Lower leg skin (tissue), 3 donors: Measurements from ENCODE around the gene AACS.

ENCODE experiments used
- POLR2A ChIP-seq, 2 donors: fragments of 450-650 bp; IDR thresholded peaks; one replicate each; pipeline ENCODE4 v1.6.1; 2016 to 2017; ENCODE audit warnings: antibody characterized with exemption in 2 of 2, mild to moderate bottlenecking in 1 of 2, moderate library complexity in 1 of 2
- TF ChIP-seq, protein P1 (sequence below), 3 donors: fragments of 450-650 bp; IDR thresholded peaks; one replicate each; pipeline ENCODE4 v1.5.1; 2016; ENCODE audit warnings: antibody characterized with exemption in 3 of 3, mild to moderate bottlenecking in 3 of 3, moderate library complexity in 2 of 3

DNA sequence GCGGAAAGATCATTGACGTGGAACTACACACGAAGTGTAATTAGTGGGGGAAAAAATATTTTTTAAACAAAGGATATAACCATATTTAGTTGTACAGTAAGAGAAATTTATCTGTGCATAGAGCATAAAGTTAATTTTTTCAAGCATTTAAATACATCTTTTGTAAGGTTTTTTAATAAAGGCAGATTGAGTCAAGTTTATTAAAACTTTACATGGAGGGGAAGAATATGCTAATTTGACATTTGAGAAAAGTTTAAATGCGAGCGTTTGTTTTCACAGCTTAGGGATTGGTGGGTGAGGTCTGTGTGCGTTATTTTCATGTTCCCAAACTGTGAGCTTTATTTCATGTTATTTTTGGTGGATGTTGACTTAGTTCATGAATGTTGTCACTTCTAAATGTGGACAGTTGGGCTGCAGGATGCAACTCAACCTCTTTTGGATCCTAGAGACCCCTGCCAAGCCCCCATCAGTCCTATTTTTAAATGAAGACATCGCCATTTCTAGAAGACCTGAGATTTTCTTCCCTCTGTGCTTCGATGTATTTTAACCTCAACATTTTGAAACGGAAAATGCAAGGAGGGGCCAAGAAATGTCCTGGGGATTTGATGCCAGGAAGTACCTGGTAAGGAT, 39.5 kb upstream of the AACS start:
- TF ChIP-seq, protein P1, sequence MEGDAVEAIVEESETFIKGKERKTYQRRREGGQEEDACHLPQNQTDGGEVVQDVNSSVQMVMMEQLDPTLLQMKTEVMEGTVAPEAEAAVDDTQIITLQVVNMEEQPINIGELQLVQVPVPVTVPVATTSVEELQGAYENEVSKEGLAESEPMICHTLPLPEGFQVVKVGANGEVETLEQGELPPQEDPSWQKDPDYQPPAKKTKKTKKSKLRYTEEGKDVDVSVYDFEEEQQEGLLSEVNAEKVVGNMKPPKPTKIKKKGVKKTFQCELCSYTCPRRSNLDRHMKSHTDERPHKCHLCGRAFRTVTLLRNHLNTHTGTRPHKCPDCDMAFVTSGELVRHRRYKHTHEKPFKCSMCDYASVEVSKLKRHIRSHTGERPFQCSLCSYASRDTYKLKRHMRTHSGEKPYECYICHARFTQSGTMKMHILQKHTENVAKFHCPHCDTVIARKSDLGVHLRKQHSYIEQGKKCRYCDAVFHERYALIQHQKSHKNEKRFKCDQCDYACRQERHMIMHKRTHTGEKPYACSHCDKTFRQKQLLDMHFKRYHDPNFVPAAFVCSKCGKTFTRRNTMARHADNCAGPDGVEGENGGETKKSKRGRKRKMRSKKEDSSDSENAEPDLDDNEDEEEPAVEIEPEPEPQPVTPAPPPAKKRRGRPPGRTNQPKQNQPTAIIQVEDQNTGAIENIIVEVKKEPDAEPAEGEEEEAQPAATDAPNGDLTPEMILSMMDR (IDR thresholded peaks at IDR 0.05), result no peak
- TF ChIP-seq POLR2A (IDR thresholded peaks at IDR 0.05), result no peak
